GM12874 (cell line): ENCODE results near the gene WDR81.

Source experiments
- TF ChIP-seq, protein P1 (sequence below): IDR thresholded peaks from 2 replicates; pipeline ENCODE4 v1.5.1; 2011; ENCODE audit warnings: low read depth, mild to moderate bottlenecking, control low read depth, low read length, moderate library complexity; ENCODE audit not compliant: insufficient read depth

Gene WDR81

DNA sequence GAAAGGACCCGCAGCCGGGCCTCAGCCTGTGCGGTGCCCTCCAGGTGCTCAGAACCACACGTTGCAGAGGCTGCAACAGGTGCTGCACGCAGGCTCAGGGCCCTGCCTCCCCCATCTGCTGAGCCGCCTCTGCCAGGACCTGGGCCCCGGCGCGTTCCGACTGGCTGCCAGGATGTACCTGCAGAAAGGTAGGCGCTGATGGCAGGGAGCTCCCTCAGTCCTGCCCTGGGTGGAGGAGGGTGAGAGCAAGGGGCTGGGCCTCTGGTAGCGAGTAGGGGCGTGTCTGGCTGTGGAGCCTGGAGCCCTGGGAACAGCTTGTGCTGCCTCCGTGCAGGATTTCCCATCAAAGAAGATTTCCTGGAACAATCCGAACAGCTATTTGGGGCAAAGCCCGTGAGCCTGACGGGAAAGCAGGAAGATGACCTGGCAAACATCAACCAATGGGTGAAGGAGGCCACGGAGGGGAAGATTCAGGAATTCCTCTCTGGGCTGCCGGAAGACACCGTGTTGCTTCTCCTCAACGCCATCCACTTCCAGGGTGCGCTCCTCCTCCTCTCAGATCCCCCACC, 22.6 kb downstream of the WDR81 start:
- TF ChIP-seq, protein P1, sequence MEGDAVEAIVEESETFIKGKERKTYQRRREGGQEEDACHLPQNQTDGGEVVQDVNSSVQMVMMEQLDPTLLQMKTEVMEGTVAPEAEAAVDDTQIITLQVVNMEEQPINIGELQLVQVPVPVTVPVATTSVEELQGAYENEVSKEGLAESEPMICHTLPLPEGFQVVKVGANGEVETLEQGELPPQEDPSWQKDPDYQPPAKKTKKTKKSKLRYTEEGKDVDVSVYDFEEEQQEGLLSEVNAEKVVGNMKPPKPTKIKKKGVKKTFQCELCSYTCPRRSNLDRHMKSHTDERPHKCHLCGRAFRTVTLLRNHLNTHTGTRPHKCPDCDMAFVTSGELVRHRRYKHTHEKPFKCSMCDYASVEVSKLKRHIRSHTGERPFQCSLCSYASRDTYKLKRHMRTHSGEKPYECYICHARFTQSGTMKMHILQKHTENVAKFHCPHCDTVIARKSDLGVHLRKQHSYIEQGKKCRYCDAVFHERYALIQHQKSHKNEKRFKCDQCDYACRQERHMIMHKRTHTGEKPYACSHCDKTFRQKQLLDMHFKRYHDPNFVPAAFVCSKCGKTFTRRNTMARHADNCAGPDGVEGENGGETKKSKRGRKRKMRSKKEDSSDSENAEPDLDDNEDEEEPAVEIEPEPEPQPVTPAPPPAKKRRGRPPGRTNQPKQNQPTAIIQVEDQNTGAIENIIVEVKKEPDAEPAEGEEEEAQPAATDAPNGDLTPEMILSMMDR = no peak

GRCh38 chr17:1750628-1751027, 26.1 kb downstream of the WDR81 start:
- TF ChIP-seq, protein P1 = no peak

DNA sequence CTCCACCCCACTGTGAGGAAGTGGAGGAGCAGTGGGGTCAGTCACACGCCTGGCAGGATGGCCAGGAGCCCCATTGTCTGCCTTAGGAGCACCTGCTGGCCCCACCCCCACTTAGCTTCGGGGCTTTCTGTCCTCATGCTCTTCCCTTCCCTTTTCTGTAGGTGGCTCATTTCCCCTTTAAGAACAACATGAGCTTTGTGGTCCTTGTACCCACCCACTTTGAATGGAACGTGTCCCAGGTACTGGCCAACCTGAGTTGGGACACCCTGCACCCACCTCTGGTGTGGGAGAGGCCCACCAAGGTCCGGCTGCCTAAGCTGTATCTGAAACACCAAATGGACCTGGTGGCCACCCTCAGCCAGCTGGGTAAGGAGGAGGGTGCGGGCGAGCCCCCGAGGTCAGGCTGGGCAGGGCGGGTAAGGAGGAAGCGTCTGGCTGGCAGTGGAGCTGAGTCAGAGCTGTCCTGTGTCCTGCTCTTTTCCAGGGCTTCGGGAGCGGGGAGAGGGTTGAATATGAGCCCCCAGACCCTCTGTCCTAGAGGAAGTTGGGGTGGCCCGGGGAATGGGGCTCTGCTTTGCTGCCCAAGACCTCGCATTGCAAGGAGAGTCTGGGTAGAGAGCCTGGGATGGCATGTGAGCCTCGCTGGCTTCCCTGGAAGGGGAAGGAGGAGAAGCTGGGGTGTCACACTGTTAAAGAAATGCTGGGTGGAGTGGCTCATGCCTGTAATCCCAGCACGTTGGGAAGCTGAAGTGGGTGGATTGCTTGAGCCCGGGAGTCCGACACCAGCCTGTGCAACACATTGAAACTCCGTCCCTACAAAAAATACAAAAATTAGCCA, 28.1 kb downstream of the WDR81 start:
- TF ChIP-seq, protein P1 = no peak

- TF ChIP-seq, protein P1 = no peak
Observed at GRCh38 chr17:1753767-1754429, 29.4 kb downstream of the WDR81 start.

- TF ChIP-seq, protein P1 = no peak
Observed at GRCh38 chr17:1754430-1755112, 30.1 kb downstream of the WDR81 start.

DNA sequence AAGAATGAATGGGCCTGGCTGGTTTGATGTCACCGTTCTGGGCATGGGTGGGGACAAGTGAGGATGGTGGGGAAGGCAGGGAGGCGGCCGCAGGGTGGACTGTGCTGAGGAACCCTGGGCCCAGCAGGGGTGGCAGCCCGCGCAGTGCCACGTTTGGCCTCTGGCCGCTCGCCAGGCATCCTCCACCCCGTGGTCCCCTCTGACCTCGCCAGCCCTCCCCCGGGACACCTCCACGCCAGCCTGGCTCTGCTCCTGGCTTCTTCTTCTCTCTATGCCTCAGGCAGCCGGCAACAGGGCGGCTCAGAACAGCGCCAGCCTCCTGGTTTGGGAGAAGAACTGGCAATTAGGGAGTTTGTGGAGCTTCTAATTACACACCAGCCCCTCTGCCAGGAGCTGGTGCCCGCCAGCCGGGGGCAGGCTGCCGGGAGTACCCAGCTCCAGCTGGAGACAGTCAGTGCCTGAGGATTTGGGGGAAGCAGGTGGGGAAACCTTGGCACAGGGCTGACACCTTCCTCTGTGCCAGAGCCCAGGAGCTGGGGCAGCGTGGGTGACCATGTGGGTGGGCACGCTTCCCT, 30.8 kb downstream of the WDR81 start:
- TF ChIP-seq, protein P1 = no peak

DNA sequence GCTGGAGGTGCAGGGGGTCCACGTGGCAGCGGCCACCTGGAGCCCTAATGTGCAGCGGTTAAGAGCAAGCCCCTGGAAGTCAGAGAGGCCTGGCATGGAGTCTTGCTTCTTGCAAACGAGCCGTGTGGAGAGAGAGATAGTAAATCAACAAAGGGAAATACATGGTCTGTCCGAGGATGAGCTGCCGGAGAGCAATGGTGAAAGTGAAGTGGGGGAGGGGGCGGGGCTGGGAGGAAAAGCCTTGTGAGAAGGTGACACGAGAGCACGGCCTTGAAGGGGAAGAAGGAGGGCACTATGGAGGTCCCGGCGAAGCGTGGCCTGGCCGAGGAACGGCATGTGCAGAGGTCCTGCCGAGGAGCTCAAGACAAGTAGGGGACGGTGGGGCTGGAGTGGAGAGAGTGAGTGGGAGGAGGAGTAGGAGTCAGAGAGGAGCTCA, 31.3 kb downstream of the WDR81 start:
- TF ChIP-seq, protein P1 = no peak
